Hepatocyte (in vitro differentiated cells): Measurements from ENCODE around the gene ANO4.

ENCODE experiments used
- CTCF ChIP-seq: fragments of 200-600 bp; sonication (generic); IDR thresholded peaks from 2 replicates; pipeline ENCODE4 v1.5.1; 2016; ENCODE audit warnings: antibody characterized with exemption, mild to moderate bottlenecking; ENCODE audit not compliant: poor library complexity
- EZH2 ChIP-seq: fragments of 200-600 bp; sonication (generic); IDR thresholded peaks from 2 replicates; pipeline ENCODE4 v1.6.1; 2016; ENCODE audit warnings: antibody characterized with exemption, mild to moderate bottlenecking, borderline replicate concordance

DNA sequence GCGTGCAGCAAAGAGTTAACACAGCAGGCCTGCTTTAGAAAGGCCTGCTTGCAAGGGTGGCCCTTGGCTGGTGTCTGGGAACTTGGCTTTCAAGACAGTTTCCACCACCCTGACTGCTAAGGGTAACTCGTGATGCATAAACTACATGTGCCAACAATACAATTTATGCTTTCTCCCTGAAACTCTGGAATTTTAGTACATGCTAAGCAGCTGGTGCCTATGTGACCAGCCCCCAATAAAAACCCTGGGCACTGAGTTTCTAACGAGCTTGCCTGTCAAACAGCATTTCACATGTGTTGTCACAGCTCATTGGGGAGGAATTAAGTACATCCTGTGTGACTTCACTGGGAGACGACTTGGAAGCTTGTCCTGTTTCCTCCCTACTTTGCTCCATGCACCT lies 282.3 kb downstream of the ANO4 start:
- TF ChIP-seq CTCF (no peak), EZH2 (no peak)
